Mesothelial cell of epicardium (in vitro differentiated cells): Measurements from ENCODE around the gene DGKK. TPM values are rescaled to one million over a fixed set of nuclear protein-coding genes. Genes with fewer than 3 reads are reported as not detected.

Source experiments
- DNase-seq, 2 experiments: peaks; one replicate each; pipeline ENCODE4 v3.0.0; 2021; ENCODE audit warnings: low spot score in 2 of 2; ENCODE audit not compliant: unreplicated experiment in 2 of 2
- H3K27ac Mint-ChIP-seq: 2 replicates; pipeline ENCODE4 v1.8.0; 2021; ENCODE audit warnings: mixed read lengths
- H3K27me3 Mint-ChIP-seq: 2 replicates; pipeline ENCODE4 v1.8.0; 2021; ENCODE audit warnings: low read depth, mixed read lengths
- H3K36me3 Mint-ChIP-seq: 2 replicates; pipeline ENCODE4 v1.8.0; 2021; ENCODE audit warnings: mixed read lengths
- H3K4me1 Mint-ChIP-seq: 2 replicates; pipeline ENCODE4 v1.8.0; 2021; ENCODE audit warnings: mixed read lengths
- H3K4me3 Mint-ChIP-seq: 2 replicates; pipeline ENCODE4 v1.8.0; 2021; ENCODE audit warnings: mild to moderate bottlenecking, moderate library complexity, mixed read lengths
- H3K9me3 Mint-ChIP-seq: 2 replicates; pipeline ENCODE4 v1.8.0; 2021; ENCODE audit warnings: mixed read lengths
- total RNA-seq: library from RNA; stranded (reverse); gene quantifications from 3 replicates; pipeline ENCODE4 v1.2.1, GENCODE V29; 2021
- TF ChIP-seq, protein P1 (sequence below): fragments of 200-600 bp; sonication (generic); IDR thresholded peaks from one replicate; pipeline ENCODE4 v1.5.0; 2021; ENCODE audit warnings: antibody characterized with exemption; ENCODE audit not compliant: unreplicated experiment

Gene DGKK
- total RNA-seq, 1 donor from 2014 or later = 0.04 TPM

DNA sequence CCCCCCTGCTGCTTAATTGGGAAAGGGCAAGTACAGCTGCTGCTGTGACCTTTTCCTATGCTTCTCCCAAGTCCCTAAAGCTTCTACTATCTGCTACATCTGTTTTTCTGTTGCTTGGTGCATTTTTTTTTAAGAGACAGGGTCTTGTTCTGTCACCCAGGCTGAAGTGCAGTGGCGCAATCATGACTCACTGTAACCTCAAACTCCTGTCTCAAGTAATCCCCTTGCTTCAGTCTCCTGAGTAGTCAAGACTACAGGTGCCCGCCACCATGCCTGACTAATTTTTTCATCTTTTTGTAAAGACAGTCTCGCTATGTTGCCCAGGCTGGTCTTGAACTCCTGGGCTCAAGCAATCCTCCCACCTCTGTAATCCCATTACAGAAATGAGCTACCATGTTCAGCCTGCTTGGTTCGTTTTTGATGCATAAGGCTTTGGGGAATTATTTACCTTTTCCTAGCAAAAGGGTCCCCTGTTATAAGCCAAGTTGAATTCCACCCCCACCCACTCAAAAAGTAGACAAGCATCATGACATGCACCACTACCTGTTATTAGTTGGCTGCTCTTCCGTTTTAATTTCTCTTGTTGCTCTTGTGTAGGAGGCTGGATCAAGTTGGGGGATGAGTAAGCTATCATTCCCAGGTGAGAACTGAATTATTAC is 39.6 kb downstream of the DGKK start:
- TF ChIP-seq, protein P1, sequence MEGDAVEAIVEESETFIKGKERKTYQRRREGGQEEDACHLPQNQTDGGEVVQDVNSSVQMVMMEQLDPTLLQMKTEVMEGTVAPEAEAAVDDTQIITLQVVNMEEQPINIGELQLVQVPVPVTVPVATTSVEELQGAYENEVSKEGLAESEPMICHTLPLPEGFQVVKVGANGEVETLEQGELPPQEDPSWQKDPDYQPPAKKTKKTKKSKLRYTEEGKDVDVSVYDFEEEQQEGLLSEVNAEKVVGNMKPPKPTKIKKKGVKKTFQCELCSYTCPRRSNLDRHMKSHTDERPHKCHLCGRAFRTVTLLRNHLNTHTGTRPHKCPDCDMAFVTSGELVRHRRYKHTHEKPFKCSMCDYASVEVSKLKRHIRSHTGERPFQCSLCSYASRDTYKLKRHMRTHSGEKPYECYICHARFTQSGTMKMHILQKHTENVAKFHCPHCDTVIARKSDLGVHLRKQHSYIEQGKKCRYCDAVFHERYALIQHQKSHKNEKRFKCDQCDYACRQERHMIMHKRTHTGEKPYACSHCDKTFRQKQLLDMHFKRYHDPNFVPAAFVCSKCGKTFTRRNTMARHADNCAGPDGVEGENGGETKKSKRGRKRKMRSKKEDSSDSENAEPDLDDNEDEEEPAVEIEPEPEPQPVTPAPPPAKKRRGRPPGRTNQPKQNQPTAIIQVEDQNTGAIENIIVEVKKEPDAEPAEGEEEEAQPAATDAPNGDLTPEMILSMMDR = no peak
- H3K4me1 Mint-ChIP-seq = no peaks in the 10 kb centered on the region
- no peak for DNase-seq
- H3K27ac Mint-ChIP-seq = no peak overlapping the region
- H3K27me3 Mint-ChIP-seq = no peaks in the 10 kb centered on the region
- H3K9me3 Mint-ChIP-seq = peaks cover 13% of the 10 kb centered on the region
- no peaks in the 10 kb centered on the region for H3K36me3 Mint-ChIP-seq
- H3K4me3 Mint-ChIP-seq = no peak overlapping the region

DNA sequence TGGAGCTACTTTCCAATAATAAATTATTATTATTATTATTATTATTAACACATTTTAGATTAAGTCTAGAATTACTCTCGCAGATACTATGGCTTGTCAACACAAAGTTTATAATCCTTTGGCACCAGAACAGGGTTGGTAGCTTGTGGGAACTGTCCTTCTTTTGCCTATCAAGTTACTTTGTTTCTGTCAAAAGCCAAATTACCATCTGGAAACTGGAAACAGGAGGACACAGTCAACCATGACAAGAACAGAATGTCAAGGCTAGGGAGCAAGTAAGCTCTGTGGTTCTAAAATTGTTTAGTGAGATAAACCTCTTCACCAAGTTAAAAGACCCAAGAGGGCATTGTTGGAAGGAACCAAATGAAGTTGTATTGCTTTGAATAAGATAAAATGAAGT is 42.5 kb downstream of the DGKK start:
- no peaks in the 10 kb centered on the region for H3K36me3 Mint-ChIP-seq
- no peak overlapping the region for H3K27ac Mint-ChIP-seq
- peaks cover 15% of the 10 kb centered on the region for H3K9me3 Mint-ChIP-seq
- H3K4me3 Mint-ChIP-seq = no peak overlapping the region
- TF ChIP-seq, protein P1 = no peak
- DNase-seq = no peak
- H3K27me3 Mint-ChIP-seq = no peaks in the 10 kb centered on the region
- no peaks in the 10 kb centered on the region for H3K4me1 Mint-ChIP-seq

- H3K4me3 Mint-ChIP-seq = no peak overlapping the region
- no peak overlapping the region for H3K27ac Mint-ChIP-seq
- H3K4me1 Mint-ChIP-seq = no peaks in the 10 kb centered on the region
- no peak for DNase-seq
- TF ChIP-seq, protein P1 = no peak
- H3K36me3 Mint-ChIP-seq = no peaks in the 10 kb centered on the region
- no peaks in the 10 kb centered on the region for H3K27me3 Mint-ChIP-seq
- H3K9me3 Mint-ChIP-seq = peaks cover 60% of the 10 kb centered on the region
These were observed 62.6 kb downstream of the DGKK start for GRCh38 chrX:50407976-50408375.

DNA sequence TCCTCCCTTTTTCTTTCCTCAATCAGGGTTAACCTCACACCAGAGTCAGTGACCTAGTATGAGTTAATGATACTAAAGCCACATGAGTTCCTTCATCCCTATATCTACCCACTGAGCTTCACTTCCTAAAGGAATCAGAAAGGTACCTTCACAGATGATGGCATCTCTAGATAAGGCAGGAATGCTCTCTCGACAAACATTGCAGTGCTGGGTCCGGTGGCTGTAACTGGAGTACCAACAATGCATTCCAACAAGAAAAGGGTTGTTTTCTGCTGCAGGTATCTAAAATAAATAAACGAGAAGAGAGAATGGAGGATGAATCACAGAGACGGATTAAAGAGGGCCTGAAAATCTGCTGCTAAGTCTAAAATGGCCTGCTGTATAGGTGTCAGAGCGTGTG is 66.7 kb downstream of the DGKK start:
- peaks cover 50% of the 10 kb centered on the region for H3K9me3 Mint-ChIP-seq
- H3K27me3 Mint-ChIP-seq = no peaks in the 10 kb centered on the region
- TF ChIP-seq, protein P1 = no peak

GRCh38 chrX:50402886-50403285 is 67.7 kb downstream of the DGKK start:
- H3K27me3 Mint-ChIP-seq = no peaks in the 10 kb centered on the region
- no peaks in the 10 kb centered on the region for H3K36me3 Mint-ChIP-seq
- DNase-seq = no peak
- no peaks in the 10 kb centered on the region for H3K4me1 Mint-ChIP-seq
- no peak overlapping the region for H3K4me3 Mint-ChIP-seq
- H3K27ac Mint-ChIP-seq = no peak overlapping the region
- peaks cover 46% of the 10 kb centered on the region for H3K9me3 Mint-ChIP-seq
- TF ChIP-seq, protein P1 = no peak

More for the DNA sequence above, 66.7 kb downstream of the DGKK start:
- DNase-seq = no peak
- no peaks in the 10 kb centered on the region for H3K36me3 Mint-ChIP-seq
- no peaks in the 10 kb centered on the region for H3K4me1 Mint-ChIP-seq
- H3K27ac Mint-ChIP-seq = no peak overlapping the region
- H3K4me3 Mint-ChIP-seq = no peak overlapping the region
